NK-92 (cell line): ENCODE data around the gene R3HCC1L.
"Not testable (repeated sequence)": the region's sequence is repeated elsewhere in the genome, so short reads cannot be mapped to it uniquely, and the experiment has no call there.

Source experiments
- DNase-seq: peaks from one replicate; lab custom pipeline; 2025; ENCODE audit not compliant: unreplicated experiment; lab: John Stamatoyannopoulos, UW

The R3HCC1L gene

DNA sequence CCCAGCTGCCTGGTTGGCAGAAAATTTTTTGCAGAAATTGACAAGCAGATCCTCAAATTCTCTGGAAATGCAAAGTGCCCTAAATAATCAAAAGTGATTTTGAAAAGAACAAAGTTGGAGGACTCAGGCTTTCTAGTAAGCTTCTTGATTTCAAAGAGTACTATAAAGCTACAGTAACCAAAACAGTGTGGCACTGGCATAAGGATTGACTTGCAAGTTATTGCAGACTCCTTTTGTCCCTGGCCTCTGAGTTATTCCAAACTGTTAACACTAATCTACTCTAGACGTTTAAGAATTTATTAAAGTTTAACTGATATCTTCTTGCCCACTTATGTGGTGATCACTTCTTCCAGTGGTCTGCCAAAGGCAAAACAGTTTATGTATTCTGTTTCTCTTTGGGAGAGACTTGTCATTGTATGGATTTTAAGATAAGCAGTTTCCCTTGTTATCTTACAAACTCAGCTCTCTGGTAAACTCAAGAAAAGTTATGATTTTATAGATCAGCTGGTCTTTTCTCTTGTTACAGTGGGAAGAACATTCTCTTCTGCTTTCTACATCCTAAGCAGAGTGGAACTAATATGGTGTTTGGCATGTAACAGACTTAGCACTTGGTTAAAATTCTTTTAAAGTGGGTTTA is 92.2 kb downstream of the R3HCC1L start:
- no peak for DNase-seq

DNA sequence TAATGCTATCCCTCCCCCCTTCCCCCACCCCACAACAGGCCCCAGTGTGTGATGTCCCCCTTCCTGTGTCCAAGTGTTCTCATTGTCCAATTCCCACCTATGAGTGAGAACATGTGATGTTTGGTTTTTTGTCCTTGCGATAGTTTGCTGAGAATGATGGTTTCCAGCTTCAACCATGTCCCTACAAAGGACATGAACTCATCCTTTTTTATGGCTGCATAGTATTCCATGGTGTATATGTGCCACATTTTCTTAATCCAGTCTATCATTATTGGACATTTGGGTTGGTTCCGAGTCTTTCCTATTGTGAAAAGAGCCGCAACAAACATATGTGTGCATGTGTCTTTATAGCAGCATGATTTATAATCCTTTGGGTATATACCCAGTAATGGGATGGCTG is 93.3 kb downstream of the R3HCC1L start:
- DNase-seq: not testable (repeated sequence)

DNA sequence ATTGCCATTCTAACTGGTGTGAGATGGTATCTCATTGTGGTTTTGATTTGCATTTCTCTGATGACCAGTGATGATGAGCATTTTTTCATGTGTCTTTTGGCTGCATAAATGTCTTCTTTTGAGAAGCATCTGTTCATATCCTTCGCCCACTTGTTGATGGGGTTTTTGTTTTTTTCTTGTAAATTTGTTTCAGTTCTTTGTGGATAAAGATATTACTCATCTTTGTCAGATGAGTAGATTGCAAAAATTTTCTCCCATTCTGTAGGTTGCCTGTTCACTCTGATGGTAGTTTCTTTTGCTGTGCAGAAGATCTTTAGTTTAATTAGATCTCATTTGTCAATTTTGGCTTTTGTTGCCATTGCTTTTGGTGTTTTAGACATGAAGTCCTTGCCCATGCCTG is 93.8 kb downstream of the R3HCC1L start:
- not testable (repeated sequence) for DNase-seq

DNA sequence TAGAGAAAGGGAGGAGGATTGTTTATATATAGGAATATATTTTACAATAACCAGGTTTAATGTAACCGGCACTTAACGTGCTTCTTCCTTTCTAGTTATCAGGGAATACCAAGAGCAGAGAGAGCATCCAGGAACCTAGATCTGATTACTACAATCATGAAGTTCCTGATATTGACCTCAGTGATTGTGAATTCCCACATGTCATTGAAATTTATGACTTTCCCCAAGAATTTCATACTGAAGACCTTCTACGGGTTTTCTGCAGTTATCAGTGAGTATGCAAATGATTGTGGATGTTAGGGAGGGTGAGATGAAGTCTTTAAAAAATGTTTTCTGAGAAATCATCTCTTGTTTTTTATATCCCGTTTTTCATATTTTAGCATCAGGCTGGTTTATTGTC is 97.0 kb downstream of the R3HCC1L start:
- no peak for DNase-seq

DNA sequence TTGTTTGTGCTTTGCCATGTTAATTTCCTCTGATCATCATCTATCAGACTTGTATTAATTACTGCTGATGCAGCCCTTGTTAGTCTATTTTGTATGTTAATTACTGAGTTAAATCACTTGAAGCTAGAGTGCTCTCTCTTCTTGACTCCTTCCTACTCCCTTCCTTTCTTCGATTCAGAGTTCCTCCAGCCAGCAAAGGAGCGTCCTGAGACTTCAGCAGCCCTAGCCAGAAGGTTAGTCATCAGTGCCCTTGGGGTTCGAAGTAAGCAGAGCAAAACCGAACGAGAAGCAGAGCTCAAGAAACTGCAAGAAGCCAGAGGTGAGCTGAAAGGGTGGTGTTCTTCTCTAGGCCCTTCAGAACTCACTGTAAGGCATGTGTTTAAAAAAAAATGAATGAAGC is 101.4 kb downstream of the R3HCC1L start:
- no peak for DNase-seq

DNA sequence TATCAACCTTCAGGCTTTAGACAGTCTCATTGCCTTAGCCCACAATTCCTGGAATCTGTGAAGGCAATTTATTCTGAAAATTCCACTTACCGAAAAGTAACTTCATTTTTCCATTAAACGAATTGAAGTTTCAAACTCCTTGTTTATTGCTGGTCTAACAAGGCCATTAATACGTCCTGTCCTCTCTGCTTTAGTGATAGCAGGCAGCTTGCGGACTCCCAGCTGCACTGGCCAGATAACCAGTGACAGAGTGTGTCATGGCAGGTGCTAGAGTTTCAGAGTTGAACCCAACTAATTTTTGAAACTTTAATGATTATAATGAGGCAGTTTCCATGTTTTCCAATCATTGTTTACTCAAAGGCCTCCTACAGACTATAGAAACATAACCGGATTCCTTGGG is 102.4 kb downstream of the R3HCC1L start:
- DNase-seq: no peak

DNA sequence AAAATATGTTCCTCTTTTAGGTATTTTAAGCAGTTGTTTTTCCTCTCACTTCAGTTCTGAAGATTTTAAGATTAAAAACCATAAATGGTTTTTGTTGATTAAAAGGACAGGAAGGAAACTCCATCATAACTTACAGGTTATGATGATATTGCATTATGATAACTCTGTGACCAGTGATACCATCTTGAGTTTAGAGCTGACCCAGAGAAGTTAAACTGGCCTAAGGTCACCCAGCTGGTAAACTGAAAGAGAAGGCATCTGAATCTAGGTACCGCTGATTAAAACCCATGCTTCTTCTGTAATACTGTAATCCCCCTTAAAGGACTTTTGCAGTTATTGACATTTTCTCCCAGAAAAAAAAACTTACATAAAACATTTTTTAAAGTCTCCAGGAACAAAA is 103.9 kb downstream of the R3HCC1L start:
- DNase-seq: no peak

DNA sequence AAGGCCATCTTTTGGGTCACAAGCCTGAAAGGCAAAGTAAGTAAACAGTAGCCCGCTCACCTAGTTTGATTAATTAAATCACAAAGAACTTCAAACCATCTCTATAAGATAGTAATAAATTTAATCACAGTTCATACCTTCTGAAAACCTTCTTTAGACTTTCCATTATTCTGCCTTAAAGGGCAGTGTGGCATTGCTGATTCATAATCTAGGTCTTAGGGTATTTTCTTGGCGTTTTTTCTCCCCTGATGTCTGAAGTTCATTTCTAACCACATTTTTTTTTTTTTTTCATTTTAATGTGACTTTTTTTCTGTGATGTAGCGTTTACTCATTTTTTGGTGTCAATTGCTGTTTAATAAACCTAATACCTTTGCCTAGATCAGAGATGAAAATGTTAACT is 106.1 kb downstream of the R3HCC1L start:
- DNase-seq: no peak

DNA sequence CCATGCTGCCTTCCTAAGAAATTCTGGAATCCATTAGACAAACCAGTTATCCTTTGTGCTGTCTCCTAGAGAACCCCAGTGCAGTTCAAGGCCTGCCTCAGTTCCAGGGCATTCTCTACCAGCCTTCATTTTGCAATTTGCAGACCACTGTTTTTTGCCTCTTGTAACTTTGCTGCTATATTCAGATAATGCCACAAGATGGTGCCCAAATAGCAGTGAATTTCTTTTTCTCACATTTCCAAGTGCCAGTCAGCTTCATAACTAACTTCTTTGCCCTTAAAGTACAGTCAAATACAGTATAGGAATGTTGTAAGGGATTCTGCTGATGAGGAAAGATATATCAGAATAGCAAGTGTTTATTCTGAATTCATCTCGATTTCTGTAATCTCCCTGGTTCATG is 108.4 kb downstream of the R3HCC1L start:
- no peak for DNase-seq

DNA sequence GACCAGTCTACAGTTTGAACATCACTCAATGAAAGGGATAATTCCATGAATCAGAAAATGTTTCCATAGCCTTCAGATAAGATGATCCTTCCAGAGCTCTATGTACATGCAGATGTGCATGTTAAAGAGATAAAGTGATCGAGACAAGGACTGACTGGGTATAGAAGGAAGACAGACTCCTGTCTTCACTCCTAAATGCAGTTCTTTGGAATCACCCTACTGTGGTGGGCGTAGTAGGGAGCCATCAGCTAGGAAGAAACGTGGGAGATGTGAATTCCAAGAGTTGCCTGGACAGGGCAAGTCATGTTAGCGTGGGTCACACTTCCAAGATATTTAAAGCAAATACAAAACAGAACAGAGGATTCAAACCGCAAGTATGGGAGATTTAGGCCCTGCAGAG is 109.7 kb downstream of the R3HCC1L start:
- no peak for DNase-seq

DNA sequence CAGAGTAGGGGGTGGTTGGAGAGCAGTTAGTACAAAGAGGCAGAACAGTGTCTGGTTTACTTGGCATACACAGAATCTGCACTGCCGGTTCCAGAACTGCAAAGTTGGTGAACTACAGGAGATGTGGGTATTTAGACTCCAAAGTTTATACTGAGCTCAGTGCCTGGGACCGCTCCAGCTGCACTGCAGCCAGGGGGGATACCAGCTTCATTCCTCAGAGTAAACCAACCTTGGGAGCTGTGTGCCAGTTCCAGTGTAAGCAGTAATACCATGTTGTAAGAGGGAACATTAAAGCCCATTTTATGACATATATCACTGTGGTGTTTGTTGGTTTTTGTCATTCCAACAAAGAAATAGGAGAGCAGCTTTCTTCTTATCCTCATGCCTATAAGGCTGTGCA is 110.1 kb downstream of the R3HCC1L start:
- DNase-seq: no peak

DNA sequence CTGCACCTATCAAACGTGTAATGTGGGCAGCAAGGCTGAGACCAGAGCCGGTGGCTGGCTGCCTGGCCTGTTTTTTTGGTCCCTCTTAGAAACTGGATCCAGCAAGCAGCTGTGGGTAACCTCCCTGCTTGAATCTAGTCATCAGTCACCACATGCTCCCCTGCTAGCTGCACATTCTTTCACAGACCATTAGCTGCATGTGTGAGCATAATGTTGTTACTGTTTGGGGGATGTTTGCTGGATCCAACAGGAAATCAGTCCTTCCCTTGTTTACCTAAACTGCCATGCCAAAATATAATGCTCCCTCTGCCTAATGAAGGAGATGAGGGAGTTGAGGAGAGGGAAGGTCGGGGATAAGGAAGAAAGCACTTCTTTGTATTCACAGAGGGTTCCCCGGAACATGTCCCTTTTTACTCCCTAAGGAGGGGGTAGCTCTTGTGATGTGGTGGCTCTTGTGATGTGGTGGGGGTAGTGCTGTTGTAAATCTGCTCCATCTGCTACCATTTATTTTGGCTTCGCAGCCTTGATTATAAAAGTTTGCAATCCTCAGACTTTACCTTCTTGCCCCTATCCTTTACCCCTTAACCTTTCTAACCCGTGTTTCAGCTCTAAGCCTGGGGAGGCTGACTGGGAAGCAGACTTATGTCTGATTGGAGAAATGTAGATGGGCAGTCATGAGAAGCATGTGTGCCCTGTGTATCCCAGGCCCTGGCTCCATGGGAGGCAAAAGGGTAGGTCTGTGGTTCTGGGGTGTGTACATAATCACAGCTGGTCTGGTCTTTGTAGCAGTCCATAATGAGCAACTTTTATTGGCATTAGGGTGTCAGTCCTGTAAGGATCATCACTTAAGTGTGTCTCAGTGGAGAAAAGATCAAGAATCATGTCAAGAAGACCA is 112.7 kb downstream of the R3HCC1L start:
- no peak for DNase-seq

DNA sequence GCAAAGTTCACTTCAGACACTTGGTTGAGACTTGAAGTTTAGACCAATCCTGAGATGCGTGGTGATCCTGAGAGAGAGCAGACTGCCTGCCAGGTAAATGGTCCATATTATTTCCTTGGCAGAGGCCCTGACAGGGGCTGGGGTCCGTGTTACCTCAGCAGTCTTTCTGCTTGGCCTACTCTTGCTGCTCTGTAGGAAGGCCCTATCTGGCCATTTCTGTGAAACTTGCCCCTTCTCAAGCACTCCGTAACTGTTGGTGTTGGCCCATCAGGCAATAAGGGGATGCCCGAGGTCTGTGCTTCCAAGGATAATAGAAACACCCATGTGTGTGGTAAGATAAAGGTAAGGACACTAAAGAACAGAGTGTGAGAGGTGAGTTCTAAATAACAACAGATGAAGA is 113.6 kb downstream of the R3HCC1L start:
- no peak for DNase-seq

DNA sequence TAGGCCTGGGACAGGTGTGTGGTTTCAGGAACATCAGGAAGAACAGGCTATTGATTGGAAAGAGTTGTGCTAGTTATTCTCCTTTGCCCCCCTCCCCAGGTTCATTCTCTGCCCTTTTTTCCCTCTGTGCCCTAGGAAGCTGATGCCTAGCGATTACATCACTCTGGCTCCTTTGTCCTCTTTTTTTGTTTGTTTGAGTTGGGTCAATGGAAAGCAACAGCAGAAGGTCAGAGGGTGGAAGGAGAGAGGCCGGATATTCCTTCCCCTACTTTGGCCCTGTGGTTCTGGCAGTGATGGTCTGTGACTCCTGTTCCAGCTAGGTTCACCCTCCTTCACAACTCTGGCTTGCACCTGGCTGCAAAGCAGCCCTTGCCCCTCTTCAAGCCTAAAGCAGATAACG is 114.7 kb downstream of the R3HCC1L start:
- DNase-seq: no peak

DNA sequence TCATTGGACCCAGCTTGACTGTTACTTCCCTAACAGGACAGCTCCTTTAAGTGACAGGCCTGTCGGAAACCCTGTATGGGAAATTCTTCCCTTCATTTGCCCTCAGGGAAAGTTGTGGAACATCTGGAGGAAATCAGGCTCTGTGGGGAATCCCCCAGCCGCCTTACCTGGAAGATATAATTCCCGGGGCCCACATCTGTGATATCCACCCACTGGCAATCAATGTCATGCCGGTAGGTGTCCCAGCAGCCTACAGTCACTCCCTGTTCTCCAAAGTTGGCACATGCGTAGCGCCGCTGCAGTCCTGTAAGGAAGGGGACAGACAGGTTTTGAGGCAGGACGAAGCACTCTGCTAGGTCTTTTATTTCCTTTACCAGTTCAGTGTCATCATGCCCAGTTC is 116.9 kb downstream of the R3HCC1L start:
- DNase-seq: no peak

DNA sequence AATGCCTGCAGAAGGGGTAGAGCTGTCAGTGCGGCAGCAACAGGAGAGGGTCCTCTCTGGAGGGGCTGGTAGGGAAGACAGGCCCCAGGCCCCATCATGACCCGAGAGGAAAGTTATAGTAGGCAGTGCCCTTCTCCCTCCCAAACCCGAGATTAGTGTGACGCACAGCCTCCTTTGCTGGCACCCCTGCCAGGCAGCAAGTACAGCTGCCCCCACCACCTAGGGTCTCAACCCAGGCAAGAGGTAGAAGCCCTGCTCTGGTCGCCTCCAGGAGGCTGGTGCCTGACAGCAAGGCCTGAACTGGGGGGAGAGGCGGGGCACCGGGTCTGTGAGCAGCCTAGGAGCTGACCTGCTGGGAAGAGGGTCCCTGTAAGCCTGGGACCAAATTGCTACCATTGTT is 118.0 kb downstream of the R3HCC1L start:
- no peak for DNase-seq

DNA sequence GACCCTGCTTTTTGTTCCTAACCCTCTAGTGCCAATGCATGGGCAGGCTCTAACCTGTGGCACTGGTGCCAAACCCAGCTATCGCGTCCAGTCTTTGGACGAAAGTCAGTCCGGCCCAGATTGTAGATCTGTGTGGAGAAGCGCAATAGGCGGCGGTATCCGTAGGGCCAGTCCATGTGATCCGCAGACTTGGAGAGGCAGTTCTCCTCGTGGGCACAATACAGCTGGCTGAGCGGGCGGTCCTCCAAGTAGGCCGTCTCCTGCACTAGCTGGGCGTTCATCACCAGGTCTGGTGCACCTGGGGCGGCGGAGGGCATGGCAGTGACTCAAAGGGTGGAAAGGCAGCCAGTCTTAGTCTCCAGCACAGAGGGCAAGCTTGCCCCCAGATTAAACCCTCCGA is 119.0 kb downstream of the R3HCC1L start:
- no peak for DNase-seq

DNA sequence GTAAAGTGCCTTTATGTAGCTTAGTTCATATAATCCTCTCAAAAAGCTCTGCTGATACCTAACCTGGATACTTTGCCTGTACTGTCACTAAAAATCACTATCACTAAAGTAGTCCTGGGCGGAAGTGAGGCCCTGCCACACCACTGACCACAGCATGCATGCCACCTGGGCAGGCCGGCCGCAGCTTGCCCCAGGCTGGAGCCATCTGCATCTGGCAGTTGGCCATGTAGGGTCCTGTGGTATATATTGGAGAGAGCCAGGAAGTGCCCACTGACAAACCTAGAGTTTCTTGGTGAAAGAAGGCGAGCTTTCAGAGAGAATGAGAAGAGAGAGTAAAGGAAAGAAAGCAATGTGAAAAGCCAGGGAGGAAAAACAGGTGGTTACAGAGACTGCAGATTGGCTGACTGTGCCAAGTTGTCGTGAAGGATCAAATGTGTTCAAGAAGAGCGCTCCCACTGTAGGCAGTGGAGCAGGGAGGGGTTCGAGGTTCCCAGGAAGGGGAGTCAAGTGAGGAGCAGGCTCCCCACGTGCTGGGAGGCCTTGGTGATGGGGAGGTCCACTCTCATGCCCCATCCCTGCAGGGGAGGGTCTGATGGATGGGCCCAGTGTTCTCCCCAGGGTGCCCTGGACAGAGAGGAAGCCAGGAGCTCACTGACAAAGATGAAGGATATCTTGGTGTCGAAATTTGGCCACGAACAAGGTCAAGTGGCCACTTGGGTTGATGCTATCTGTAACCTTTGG is 119.9 kb downstream of the R3HCC1L start:
- no peak for DNase-seq

DNA sequence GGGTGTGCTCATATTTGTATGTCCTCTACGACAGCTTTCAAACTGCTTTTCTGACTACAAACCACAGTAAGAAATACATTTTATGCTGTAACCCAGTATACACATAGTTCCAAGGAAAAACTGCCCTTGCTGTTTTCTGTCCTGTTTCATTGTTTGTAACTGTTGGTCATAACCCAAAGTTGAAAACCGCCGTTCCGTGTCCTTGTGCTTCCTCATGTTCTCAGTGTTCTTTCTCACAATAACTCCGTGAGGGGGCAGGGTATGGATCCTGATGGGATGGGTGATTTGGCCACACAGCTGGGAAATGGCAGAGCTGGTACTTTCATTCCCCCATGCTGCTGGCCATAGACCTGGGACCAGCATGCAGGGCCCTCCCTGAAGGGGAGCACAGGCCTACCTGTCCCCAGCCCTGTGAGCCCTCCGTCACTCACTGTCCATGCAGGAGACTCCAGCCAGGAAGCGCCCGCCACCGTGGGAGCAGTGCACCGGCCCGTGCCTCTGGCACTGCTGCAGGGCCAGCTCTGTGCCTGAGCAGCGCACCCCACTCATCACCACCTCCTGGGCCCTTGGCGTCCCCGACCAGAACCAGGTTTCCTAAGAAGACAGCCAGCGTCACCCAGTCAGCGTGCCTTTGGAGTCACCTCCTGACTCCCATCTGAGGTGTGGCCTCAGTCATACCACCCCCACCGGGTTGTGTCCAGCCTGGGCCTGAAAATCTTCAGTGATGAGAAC is 120.9 kb downstream of the R3HCC1L start:
- no peak for DNase-seq

DNA sequence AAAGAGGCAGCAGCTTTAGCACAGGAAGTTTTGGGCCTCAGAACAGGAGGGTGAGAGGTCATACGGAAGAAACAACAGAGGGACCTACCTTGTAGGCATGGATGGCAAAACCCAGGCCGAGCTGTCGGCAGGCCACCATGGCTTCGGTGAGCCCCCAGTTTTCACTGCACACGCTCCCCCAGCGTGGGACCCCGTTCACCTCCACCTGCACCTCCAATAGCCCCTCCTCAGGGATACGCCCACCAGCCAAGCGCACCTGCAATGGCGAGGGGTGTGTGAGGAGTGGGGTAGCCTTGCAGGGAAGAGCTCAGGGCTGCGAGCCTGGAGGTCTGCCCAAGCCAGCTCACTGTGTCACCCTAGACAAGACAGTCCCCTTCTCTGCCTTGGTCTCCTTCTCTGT is 122.2 kb downstream of the R3HCC1L start:
- no peak for DNase-seq

DNA sequence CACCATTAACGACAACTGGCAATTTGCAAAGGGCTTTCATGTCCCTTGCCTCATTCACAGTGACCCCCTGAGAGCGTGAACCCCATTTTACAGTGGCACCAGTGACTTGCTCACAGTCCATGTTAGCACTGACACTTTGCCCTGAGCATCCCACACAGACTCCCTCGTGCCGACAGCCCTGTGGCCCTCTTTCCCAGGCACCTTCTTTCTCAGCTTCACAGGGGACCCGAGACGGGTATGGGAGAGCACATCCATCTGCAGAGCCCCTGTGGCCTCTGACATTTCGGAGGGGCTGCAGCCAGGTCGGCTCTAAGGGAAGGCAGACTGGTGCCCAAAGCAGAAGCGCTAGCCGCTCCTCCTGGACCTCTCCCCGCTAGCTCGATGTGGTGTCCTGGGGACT is 122.7 kb downstream of the R3HCC1L start:
- no peak for DNase-seq
